Stimulated activated CD8-positive, alpha-beta memory T cell treated with anti-CD3 and anti-CD28 coated beads, Interleukin-7, amount 100 ng/mL, for 4 hours (primary cell): Measurements from ENCODE around the gene CST11.
"Not testable (repeated sequence)": the region's sequence is repeated elsewhere in the genome, so short reads cannot be mapped to it uniquely, and the experiment has no call there.

ENCODE experiments used
- DNase-seq, 2 donors: peaks; one replicate each; pipeline ENCODE4 v3.0.0-alpha.2; 2020; ENCODE audit warnings: low read depth in 2 of 2

Gene CST11, protein sequence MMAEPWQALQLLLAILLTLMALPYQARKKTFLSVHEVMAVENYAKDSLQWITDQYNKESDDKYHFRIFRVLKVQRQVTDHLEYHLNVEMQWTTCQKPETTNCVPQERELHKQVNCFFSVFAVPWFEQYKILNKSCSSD

DNA sequence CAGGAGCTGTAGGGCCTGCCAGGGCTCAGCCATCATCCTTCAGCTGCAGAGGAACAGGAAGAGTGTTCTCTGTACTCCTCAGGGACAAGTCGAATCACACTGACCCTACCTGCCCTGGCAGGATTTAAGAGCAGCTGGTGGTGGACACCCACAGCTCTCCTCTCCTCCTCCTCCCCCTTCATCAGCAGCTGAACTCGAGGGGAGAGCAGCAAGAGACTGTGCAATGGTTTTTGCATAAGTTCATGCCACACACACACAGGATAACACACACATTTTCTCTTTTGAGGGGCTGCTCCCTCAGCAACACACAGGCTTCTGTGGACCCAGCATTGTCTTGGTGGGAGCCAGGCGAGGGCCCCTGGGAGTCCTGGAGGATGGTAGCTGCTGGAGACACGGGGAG is at the start of gene CST11:
TSS of gene CST11 (minus strand) at position 101 of the 400 bp plus-strand sequence. CDS start at position 36, 65 bp downstream.
- no peak for DNase-seq

DNA sequence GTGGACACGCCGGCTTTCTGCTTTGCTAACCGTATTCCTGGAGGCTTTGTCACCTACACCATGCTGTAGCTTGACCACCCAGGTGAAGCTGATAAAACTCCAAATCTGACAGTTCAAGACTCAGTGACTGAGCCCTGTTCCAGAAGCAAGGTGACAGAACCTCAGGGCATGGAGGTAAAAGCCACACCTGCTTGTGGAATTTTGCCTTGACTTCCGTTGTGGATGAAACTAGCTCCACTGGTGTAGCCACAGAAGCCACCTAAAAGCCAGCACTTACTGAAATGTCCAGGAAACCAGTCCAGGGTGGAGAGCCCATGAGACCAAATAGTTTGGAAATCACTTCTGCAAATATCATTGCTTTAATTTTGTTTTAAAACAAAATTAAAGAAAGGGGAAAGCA is 49.2 kb upstream of the CST11 start:
- DNase-seq: no peak

DNA sequence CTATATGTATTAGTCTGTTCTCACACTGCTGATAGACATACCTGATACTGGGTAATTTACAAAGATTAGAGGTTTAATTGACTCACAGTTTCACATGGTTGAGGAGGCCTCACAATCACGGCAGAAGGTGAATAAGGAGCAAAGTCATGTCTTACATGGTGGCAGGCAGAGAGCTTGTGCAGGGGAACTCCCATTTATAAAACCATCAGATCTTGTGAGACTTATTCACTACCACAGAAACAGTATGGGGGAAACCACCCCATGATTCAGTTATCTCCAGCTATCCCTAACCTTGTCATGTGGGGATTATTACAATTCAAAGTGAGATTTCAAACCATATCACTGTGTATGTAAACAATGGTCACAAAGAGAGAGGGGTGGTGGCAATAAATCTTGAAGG is 44.9 kb upstream of the CST11 start:
- DNase-seq: no peak

DNA sequence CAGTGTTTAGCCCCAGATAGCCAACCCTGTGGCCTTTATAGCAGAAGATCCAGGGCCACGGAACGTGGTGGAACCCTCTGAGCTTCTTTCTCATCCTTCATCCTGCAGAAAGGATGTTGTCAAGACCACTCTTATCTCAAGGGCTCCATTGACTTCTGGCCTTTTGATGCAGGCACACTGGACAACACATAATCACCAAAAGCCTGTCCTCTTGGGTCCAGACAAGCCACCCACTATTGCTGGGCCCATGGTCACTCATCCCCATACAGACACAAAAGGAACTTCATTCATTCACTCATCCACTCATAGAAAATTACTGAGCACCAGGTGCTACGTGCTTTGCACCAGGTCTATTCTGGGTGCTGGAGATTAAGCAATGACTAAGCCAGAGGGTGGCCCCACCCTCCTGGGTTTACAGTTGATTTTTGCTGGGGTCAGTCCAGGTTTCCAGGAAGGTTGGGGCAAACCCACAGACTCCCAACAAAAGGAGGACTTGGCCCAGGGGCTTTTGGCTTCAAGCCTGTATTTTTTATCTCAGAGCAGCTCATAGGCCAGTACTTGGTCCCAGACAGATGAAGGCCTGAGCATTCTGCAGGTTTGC is 40.6 kb upstream of the CST11 start:
- no peak for DNase-seq

DNA sequence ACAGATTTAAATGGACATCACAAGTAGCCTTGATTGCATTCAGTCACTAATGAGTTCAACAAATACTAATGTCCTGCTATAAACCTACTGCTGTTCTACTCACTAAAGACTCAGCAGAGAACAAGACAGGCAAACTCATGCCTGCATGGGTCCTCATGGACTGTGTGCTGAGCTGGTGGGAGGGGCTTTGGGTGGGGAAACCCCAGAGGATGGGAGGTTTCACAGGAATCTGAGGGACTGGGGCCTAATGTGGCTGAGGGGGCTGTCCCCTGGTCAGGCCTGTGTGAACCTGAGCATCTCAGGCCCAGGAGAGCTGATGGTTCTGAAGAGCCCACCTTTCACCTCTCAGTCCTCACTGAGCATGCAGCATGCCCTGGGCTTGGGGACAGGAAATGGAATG is 39.6 kb upstream of the CST11 start:
- no peak for DNase-seq

DNA sequence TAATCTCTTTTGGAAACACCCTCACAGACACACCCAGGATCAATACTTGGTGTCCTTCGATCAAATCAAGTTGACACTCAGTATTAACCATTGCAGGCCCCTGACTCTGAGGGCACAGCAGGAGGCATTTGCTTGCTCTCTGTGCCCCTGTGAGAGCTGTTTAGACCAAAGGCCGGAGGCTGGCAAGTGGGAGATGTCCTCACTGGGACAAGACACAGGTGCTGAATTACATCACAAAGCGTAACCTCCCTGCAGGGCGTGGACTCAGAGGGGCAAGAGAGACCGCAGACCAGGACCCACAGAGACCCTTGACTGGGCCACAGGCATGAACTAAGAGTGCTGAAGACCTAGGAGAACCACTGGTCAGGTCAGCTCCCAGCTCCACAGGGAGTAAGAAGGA is 38.1 kb upstream of the CST11 start, which contains the start of gene CST8:
TSS of gene CST8 (plus strand) at position 301 of the 400 bp plus-strand sequence. CDS start 551 bp downstream, outside the sequence.
- no peak for DNase-seq

DNA sequence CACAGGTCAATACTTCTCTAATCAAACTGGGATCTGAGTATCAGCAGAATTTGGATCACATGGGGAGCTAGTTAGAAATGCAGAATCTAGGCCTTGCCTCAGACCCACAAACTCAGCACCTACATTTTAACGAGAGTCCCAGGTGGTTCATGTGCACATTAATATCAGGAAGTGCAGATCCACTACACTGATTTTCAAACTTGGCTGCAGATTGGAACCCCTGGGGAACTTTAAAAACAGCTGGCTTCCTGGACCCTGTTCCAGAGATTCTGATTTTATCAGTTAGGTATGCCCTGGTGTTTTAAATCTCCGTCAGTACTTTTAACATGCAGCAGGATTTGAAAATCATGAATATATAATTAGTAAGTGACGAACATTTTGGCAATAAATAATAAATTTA is 36.3 kb upstream of the CST11 start:
- no peak for DNase-seq

DNA sequence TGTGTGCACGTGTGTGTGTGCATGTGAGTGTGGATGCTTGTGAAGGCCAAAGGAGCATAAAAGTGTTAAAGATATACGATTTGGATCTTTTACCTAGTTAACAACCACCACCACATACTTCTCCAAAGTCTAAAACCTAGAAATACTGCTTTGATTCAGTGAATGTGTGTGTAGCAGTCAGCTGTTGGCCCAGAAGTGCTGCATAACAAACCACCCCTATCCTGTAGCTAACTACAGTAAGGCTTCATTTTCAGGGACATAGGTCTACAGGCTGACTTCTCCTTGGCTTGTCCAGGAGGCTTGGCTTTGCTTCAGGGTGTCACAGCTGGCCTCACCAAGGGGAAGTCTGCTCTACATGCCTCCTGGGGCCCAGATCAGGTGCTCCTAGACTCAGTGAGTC is 35.8 kb upstream of the CST11 start:
- DNase-seq: no peak

DNA sequence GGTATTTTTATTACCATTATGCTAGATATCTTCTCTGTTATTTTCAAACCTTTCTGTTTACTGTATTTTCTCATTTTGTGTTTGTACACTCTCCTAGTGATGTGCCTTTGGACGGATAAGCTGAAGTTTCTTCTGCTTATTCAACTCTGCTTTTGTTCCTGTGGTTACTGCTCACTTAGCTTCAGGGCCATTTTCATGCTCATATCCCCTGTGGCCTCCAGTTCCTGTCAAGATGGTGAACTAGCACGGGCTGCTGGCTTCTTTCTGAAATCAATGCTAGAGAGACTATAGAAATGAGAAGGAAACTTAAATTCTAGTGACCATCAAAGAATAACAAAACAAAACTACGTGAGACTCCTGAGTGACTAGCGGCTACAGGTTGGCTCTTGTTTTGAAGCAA is 31.4 kb upstream of the CST11 start:
- no peak for DNase-seq

DNA sequence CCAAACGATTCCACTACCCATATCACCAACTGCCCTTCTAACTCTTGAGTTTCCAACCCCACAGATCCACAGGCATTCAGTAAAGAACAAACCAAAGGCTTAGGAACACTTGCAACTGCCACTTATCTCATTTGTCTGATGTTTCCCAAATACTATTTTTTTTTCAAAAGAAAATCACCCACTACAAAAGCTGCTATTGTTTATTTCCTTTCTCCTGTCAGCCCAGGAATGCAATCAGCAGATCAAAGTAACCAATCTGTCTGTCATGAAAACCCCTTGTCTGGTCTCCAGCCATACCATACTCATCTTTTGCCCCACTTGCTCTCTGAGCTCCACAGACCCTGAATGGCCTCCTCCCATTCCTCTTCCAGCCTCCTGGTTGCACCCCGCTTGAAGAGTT is 29.5 kb upstream of the CST11 start:
- no peak for DNase-seq

DNA sequence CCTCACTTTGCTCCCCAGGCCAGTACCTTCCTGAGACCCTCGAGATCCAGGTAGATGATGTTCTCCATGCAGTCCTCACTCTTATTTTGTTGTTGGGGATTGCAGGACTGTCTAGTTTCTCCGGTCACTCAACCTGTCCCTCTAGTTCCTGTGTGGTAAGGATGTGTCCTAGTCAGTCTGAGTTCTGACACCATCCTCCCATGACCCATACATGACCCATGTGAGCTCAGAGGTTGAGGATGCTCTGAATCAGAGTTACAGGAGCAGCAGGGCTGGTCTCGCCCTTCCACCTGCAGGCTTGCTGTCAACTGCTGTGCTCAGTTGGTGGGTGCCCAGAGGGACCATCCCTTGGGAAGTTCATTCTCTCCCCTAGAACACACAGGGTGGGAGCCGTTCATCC is 26.4 kb upstream of the CST11 start:
- DNase-seq: no peak

DNA sequence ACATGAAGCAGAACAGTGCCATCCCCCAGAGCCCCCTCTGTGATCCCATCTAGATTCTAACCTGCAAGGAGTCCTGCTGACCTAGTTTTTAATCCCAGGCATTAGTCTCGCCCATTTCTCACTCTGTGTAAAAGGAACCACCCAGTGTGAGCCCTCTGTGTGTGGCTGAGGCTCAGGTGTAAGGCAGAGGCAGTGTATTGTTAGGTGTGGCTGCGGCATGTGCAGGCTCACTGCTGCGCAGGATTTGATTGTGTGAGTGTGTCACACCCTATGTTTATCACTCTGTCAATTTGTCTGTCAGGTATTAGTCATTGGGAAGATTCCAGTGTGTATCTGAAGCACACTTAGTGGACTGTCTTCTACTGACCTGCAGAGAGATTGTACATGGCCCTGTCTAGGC is 24.5 kb upstream of the CST11 start:
- DNase-seq: no peak

DNA sequence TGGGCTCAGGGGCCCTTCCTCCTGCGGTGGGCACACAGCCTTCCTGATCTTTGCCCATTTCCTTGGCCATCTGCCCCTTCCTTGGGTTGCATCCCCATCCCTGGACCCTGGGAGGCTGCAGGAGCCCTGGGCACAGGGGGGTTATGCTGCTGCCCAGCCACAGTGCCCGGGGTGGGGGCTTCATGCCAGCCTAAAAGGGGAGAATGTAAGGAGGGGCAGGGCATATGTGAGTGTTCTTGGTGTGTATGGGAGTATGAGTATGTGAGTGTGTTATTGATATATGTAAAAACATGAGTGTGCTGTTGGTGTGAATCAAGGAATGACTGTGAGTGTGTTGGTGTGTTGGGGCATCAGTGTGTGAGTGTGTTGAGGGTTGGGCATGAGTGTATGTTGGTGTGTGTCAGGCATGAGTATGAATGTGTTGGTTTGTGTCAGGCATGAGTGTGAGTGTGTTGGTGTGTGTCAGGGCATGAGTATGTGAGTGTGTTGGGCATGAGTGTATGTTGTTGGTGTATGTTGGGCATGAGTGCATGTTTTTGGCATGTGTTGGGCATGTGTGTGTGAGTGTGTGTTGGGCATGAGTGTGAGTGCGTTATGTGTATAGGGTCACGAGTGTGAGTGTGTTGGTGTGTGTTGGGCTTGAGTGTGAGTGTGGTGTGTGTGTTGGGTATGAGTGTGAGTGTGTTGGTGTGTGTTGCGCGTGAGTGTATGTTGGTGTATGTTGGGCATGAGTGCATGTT is 23.5 kb upstream of the CST11 start:
- no peak for DNase-seq

DNA sequence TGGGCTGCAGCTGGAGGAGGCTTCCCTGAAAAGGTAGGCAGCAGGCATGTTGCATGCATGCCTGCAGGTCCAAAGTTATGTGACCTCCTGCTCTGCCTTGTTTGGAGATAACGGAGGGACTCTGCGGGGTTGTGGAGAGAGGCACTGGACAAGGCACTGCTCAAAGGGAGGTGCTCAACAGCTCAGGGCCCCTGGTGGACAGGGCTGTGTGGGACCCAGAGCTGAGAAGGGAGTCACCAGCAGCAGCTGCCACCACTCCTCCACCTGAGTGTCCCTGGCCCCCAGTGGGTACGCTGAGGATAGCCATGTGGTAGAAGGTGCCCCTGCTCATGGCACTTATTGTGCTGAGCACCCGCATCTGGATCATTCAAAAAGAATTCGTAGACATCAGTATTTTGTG is 22.7 kb upstream of the CST11 start:
- DNase-seq: no peak

DNA sequence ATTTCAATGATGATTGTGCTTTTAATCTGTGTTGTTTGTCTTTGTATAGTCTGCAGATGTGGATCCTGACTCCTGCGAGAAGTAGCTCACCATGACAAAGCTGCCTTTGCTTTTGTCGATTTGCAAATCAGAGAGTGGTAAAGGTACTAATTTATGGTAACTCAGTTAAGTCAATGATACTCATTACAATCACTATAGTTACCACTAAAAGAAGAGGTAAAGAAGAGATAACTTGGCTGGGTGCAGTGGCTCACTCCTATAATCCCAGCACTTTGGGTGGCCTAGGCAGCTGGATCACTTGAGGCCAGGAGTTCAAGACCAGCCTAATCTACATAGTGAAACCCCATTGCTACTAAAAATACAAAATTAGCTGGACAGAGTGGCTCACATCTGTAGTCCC is 20.6 kb upstream of the CST11 start:
- DNase-seq: not testable (repeated sequence)

DNA sequence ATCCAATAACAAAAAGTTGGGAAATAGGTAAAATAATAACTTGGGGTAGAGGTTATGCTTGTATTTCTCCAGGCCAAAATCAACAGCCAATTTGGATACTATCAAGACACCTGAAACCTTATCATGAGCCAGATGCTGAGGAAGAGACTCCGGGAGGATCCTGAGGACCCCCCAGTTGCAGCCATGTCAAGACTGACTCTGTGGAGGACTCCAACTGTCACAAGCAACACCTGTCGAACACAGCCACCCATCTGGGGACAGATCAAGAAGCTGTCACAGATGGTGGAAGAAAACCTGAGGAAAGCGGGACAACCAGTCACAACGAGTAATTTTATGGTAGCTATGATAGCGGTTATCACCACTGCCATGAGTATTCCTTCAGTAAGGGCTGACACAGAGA is 19.6 kb upstream of the CST11 start:
- not testable (repeated sequence) for DNase-seq

DNA sequence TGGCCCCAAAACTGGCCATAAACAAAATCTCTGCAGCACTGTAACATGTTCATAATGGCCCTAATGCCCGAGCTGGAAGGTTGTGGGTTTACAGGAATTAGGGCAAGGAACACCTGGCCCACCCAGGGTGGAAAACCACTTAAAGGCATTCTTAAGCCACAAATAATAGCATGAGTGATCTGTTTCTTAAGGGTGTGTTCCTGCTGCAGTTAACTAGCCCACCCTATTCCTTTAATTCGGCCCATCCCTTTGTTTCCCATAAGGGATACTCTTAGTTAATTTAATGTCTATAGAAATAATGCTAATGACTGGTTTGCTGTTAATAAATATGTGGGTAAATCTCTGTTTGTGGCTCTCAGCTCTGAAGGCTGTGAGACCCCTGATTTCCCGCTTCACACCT is 14.3 kb upstream of the CST11 start:
- DNase-seq: not testable (repeated sequence)

DNA sequence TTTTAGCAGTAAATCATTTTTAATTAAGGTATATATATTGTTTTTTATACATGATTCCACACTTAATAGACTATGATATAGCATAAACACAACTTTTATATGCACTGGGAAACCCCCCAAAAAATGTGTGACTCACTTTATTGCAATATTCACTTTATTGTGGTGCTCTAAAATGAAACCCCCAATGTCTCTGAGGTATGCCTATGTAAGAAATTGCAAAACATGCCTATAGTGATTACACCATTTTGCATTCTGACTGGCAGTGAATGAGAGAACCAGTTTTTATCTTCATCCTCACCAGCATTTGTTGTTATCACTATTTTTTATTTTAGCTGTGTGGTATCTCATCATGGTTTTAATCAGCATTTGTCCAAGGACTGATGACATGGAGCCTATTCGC is 8.5 kb upstream of the CST11 start:
- no peak for DNase-seq

DNA sequence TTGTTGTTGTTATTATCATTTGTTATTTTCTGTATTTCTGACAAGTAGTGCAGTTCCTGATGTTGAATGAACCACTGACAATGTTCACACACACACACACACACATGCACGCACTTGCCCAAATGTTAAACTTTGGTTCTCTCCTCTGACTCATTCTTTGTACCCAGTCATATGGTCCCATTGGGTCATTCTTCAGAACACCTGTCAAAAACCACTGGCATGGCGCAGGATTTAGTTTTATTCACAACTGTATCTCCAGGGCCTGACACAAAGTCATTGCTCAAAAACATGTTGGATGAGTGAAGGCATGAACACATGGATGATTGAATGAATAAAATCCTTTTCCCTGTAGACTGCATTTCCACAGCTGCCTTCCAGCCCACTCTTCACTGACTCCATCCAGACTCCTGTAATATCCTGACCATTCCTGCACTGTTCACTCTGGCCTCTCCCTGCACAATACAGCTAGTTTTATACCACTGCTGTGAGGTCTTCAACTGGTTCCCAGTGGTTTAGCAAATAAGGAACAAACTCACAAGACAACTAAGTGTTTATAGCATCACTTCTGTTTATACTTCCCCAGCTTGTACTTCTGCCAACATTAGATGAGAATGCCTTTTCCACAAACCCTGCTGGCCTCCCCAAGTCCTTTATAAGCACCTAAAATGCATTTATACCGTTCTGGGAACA is 6.9 kb upstream of the CST11 start:
- no peak for DNase-seq

DNA sequence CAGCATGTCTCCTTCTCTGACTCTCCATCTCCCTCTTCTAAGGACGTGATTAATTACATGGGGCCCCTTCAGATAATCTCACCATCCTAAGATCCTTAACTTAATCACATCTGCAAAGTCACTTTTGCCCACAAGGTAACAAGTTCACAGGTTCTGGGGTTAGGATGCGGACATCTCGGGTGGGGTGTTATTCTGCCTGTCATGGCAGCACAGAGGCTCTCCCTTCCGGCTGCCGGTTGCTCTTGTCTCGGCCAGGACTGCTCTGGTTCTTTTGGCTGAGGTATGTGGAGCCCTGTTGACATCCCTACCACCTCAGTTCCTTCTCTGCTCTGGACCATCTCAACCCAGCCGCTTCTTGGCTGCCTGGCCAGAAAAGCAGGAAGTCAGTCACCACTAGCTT is 4.2 kb upstream of the CST11 start:
- no peak for DNase-seq

DNA sequence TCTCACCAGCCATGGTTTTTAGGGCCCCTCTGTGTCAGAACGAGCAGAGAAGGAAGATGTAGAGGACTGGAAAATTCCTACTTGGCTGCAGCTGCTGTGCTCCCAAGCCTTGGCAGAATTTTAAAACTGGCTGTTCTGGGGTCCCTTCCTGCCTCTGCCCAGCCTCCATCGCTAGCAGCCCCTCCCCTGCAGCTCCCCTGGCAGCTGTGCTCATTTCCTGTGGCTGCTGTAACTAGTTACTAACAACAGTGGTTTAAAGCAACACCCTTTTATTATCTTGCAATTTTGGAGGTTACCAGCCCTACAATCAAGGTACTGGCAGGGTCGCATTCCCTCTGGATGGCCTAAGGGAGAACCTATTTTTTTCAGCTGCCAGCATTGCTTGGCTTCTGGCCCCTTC is 3.7 kb upstream of the CST11 start:
- no peak for DNase-seq

DNA sequence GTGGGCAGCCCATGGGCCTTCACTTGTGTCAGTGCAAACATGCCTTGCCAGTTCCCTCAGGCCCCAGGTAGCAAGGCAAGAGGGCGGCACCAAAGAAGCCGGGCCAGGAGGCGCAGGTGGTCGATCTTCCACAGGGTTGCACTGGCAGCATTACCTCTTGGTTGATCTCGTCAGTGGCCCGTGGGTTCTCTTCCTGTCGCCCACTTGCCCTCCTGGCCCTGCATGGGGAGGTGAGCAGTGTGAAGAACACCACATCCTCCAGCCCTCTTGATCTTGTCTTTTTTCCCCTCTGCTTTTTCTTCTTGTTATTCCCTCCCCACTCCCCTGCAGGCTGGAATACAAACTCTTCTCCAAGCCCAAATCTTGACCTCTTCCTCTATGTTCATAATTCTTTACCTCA is 3.0 kb upstream of the CST11 start:
- no peak for DNase-seq

DNA sequence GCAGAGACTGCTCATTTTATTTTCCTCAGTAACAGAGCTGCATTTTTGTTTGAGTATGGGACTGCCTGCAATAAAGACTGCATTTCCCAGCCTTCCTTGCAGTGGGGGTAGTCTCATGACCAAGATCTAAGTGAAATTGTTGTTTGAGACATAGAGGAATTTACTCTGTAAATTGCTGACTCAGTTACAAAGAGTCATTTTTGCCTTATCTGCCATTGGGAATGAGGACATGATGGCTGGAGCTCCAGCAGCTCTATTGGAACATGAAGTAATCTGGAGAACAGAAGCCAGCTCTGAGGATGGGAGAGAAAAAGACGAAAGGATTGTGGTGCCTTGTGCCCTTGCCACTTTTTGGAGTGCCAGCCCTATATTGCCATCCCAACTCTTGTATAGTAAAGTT is 2.1 kb upstream of the CST11 start:
- DNase-seq: no peak
